ENCODE results near the gene MTCL3.
A peak's percentile ranks its signal among the peaks of the same experiment; 100 is the strongest.

The MTCL3 gene

DNA sequence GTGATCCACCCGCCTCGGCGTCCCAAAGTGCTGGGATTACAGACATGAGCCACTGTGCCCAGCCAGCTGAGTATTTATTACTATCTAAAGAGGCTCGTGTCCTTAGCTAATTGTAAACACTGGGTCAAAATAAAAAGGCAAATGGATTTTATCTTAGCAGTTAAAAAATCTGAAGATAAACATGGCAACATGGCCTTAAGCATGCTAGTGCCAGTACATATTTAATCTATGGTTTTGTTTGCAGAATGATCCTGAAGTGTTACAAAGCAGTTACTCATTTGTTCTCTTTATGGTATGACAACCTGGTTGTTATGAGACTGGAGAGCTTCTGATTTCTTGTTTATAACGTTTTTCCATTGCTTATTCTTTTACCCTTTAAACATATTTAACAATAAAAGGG lies 56.1 kb downstream of the MTCL3 start:
- Histone ChIP-seq H3K4me1 (ENCODE audit: control extremely low read depth in 1 of 4, control insufficient read depth in 4 of 4, insufficient read depth in 4 of 4, low read length in 3 of 4) (peaks cover 0 to 2% (median 0%) of the 10 kb centered on the region in 4 experiments), H3K27me3 (replicated peaks in 2 of 5; ENCODE audit: control insufficient read depth in 4 of 5, insufficient read depth in 5 of 5, low read length in 4 of 5) (no peaks in the 10 kb centered on the region), H3K4me3 (ENCODE audit: control insufficient read depth in 1 of 7, extremely low read depth in 1 of 7, insufficient read depth in 4 of 7, low read depth in 2 of 7, low read length in 6 of 7) (no peak overlapping the region), H3K27ac (ENCODE audit: insufficient read depth in 1 of 2, low read depth in 1 of 2, low read length in 2 of 2, poor library complexity in 1 of 2, severe bottlenecking in 2 of 2) (no peak overlapping the region), H3K36me3 (ENCODE audit: control insufficient read depth in 4 of 4, insufficient read depth in 4 of 4, low read length in 3 of 4) (no peaks in the 10 kb centered on the region), H3K9me3 (ENCODE audit: control extremely low read depth in 1 of 5, control insufficient read depth in 4 of 5, insufficient read depth in 2 of 5, low read depth in 1 of 5, low read length in 4 of 5) (no peaks in the 10 kb centered on the region)
- ChIA-PET CTCF (interaction anchor here (0.8 to 2.2 kb wide), 6 partner anchors 11 to 161 kb away, joined by 3 to 7 read pairs (median 4); no protein-coding TSS in a partner anchor), POLR2A (no interaction called here)
- DNase-seq: no peak
- WGBS (ENCODE audit: insufficient coverage): 100% methylated on average over 4 of the region's 5 CpGs

DNA sequence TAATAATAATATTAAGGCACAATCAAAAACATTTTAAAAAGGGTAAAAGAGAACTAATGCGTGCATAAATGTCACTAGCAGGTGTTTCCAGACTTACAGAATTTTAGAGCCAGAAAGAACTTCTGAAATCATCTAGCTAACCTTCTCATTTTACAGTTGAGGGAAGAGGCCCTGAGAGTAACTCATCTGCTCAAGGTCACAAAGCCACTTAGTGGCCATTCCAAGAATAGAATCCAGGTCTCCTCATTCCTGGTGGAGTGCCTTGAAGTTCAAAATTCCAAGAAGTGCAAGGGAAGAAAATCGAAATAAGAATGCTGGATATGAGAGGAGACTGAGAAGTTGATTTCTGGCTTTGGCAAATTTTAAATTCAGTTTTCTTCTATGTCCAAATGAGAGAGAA lies 56.8 kb downstream of the MTCL3 start:
- 100% methylated on average over 2 of the region's 2 CpGs for WGBS (ENCODE audit: insufficient coverage)
- POLR2A ChIA-PET: no interaction called here
- no peaks in the 10 kb centered on the region for H3K36me3 ChIP-seq (ENCODE audit: control insufficient read depth in 4 of 4, insufficient read depth in 4 of 4, low read length in 3 of 4)
- no peaks in the 10 kb centered on the region for H3K9me3 ChIP-seq (ENCODE audit: control extremely low read depth in 1 of 5, control insufficient read depth in 4 of 5, insufficient read depth in 2 of 5, low read depth in 1 of 5, low read length in 4 of 5)
- no peak for DNase-seq
- peaks cover 0 to 5% (median 2%) of the 10 kb centered on the region in 4 experiments for H3K4me1 ChIP-seq (ENCODE audit: control extremely low read depth in 1 of 4, control insufficient read depth in 4 of 4, insufficient read depth in 4 of 4, low read length in 3 of 4)
- no peak overlapping the region for H3K27ac ChIP-seq (ENCODE audit: insufficient read depth in 1 of 2, low read depth in 1 of 2, low read length in 2 of 2, poor library complexity in 1 of 2, severe bottlenecking in 2 of 2)
- no peak overlapping the region for H3K4me3 ChIP-seq (ENCODE audit: control insufficient read depth in 1 of 7, extremely low read depth in 1 of 7, insufficient read depth in 4 of 7, low read depth in 2 of 7, low read length in 6 of 7)
- H3K27me3 ChIP-seq (replicated peaks in 2 of 5; ENCODE audit: control insufficient read depth in 4 of 5, insufficient read depth in 5 of 5, low read length in 4 of 5): no peaks in the 10 kb centered on the region
- CTCF ChIA-PET: interaction anchor here (0.8 to 2.2 kb wide), 3 partner anchors 10 to 158 kb away, joined by 3 to 7 read pairs (median 4); no protein-coding TSS in a partner anchor

DNA sequence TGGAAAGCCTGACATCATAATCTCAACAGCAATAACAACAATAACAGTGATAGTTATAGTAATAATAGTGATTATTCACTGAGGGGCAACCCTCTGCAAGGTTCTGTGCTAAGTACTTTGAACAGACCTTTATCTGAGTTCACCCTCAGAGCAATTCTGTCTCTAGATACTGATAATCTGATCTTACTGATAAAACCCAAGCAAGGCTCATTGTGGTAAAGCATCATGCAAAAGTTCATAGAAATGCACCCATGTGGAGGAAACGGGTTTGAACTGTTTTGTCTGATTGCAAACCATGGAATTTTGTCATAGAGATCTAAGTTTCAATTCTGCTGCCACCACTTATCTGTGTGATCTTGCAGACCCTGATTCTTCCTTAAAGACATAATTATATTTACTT lies 58.7 kb downstream of the MTCL3 start:
- H3K27ac ChIP-seq (ENCODE audit: insufficient read depth in 1 of 2, low read depth in 1 of 2, low read length in 2 of 2, poor library complexity in 1 of 2, severe bottlenecking in 2 of 2): no peak overlapping the region
- POLR2A ChIA-PET: no interaction called here
- CTCF ChIA-PET: interaction anchor here (0.8 to 1.7 kb wide), 3 partner anchors 20 to 157 kb away, joined by 3 to 4 read pairs (median 4); no protein-coding TSS in a partner anchor
- no peaks in the 10 kb centered on the region for H3K36me3 ChIP-seq (ENCODE audit: control insufficient read depth in 4 of 4, insufficient read depth in 4 of 4, low read length in 3 of 4)
- H3K4me1 ChIP-seq (ENCODE audit: control extremely low read depth in 1 of 4, control insufficient read depth in 4 of 4, insufficient read depth in 4 of 4, low read length in 3 of 4): peaks cover 0 to 10% (median 7%) of the 10 kb centered on the region in 4 experiments
- WGBS (ENCODE audit: insufficient coverage): no CpG with 5 or more reads among the region's 1 CpG
- no peaks in the 10 kb centered on the region for H3K9me3 ChIP-seq (ENCODE audit: control extremely low read depth in 1 of 5, control insufficient read depth in 4 of 5, insufficient read depth in 2 of 5, low read depth in 1 of 5, low read length in 4 of 5)
- peak; percentile 8 to 64 (median 48) for DNase-seq
- no peaks in the 10 kb centered on the region for H3K27me3 ChIP-seq (replicated peaks in 2 of 5; ENCODE audit: control insufficient read depth in 4 of 5, insufficient read depth in 5 of 5, low read length in 4 of 5)
- H3K4me3 ChIP-seq (ENCODE audit: control insufficient read depth in 1 of 7, extremely low read depth in 1 of 7, insufficient read depth in 4 of 7, low read depth in 2 of 7, low read length in 6 of 7): no peak overlapping the region

DNA sequence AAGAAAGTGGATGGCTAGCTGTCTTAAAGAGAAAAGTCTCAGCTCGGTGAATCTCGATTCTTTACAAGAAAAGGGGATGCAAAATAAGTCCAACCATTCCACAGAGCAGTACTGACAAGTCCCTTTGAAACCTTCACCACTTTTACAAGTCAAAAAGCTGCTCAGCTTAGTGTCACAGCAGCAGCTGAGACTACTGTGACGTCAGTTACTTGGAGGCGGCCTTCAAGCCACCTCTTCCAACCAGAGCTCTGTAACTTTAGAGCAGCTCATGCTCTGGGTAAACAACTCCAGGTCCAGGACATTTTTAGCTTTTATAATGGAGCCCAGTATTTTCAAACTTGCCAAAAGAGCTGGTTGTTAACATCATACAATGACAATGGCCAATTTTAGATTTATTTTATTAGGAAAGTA lies 59.9 kb downstream of the MTCL3 start, which contains the start of gene KIAA0408:
KIAA0408 (minus strand) TSS at position 159 of the 411 bp plus-strand sequence. CDS start 5,408 bp downstream, outside the sequence.
- no peak for DNase-seq
- peaks cover 0 to 10% (median 7%) of the 10 kb centered on the region in 4 experiments for H3K4me1 ChIP-seq (ENCODE audit: control extremely low read depth in 1 of 4, control insufficient read depth in 4 of 4, insufficient read depth in 4 of 4, low read length in 3 of 4)
- WGBS (ENCODE audit: insufficient coverage): 90% methylated on average over 4 of the region's 4 CpGs
- H3K36me3 ChIP-seq (ENCODE audit: control insufficient read depth in 4 of 4, insufficient read depth in 4 of 4, low read length in 3 of 4): no peaks in the 10 kb centered on the region
- H3K27me3 ChIP-seq (replicated peaks in 2 of 5; ENCODE audit: control insufficient read depth in 4 of 5, insufficient read depth in 5 of 5, low read length in 4 of 5): no peaks in the 10 kb centered on the region
- H3K4me3 ChIP-seq (ENCODE audit: control insufficient read depth in 1 of 7, extremely low read depth in 1 of 7, insufficient read depth in 4 of 7, low read depth in 2 of 7, low read length in 6 of 7): no peak within 1 kb of the TSS
- POLR2A ChIA-PET: no interaction called here
- H3K9me3 ChIP-seq (ENCODE audit: control extremely low read depth in 1 of 5, control insufficient read depth in 4 of 5, insufficient read depth in 2 of 5, low read depth in 1 of 5, low read length in 4 of 5): no peaks in the 10 kb centered on the region
- no peak within 1 kb of the TSS for H3K27ac ChIP-seq (ENCODE audit: insufficient read depth in 1 of 2, low read depth in 1 of 2, low read length in 2 of 2, poor library complexity in 1 of 2, severe bottlenecking in 2 of 2)
- CTCF ChIA-PET: interaction anchor here (1.3 to 2.0 kb wide), 4 partner anchors 21 to 155 kb away, joined by 4 to 5 read pairs (median 4); no protein-coding TSS in a partner anchor

DNA sequence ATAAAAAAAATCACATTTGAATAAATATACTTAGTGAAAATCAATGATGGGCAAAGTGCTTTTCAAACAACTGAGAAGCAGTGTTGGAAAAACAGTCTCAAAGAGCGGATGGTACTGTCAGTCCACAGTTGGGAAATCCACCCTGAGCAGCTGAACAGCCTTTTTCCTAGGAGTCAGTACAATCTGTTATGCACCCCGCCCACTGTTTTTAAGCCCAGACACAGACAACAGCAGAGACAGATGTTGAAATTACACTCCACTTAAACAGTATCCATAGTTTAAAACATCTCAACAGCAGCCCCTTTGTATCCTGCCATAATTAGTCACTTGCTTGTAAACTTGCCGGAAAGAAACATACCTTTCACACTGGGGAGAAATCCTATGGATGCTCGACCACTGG lies 60.3 kb downstream of the MTCL3 start:
- peaks cover 0 to 10% (median 7%) of the 10 kb centered on the region in 4 experiments for H3K4me1 ChIP-seq (ENCODE audit: control extremely low read depth in 1 of 4, control insufficient read depth in 4 of 4, insufficient read depth in 4 of 4, low read length in 3 of 4)
- no peak overlapping the region for H3K4me3 ChIP-seq (ENCODE audit: control insufficient read depth in 1 of 7, extremely low read depth in 1 of 7, insufficient read depth in 4 of 7, low read depth in 2 of 7, low read length in 6 of 7)
- no peaks in the 10 kb centered on the region for H3K27me3 ChIP-seq (replicated peaks in 2 of 5; ENCODE audit: control insufficient read depth in 4 of 5, insufficient read depth in 5 of 5, low read length in 4 of 5)
- no peaks in the 10 kb centered on the region for H3K9me3 ChIP-seq (ENCODE audit: control extremely low read depth in 1 of 5, control insufficient read depth in 4 of 5, insufficient read depth in 2 of 5, low read depth in 1 of 5, low read length in 4 of 5)
- no peak overlapping the region for H3K27ac ChIP-seq (ENCODE audit: insufficient read depth in 1 of 2, low read depth in 1 of 2, low read length in 2 of 2, poor library complexity in 1 of 2, severe bottlenecking in 2 of 2)
- WGBS (ENCODE audit: insufficient coverage): 98% methylated on average over 4 of the region's 4 CpGs
- CTCF ChIA-PET: interaction anchor here (1.6 to 2.0 kb wide), 3 partner anchors 80 to 155 kb away, joined by 4 to 5 read pairs (median 4); no protein-coding TSS in a partner anchor
- POLR2A ChIA-PET: no interaction called here
- no peak for DNase-seq
- no peaks in the 10 kb centered on the region for H3K36me3 ChIP-seq (ENCODE audit: control insufficient read depth in 4 of 4, insufficient read depth in 4 of 4, low read length in 3 of 4)

DNA sequence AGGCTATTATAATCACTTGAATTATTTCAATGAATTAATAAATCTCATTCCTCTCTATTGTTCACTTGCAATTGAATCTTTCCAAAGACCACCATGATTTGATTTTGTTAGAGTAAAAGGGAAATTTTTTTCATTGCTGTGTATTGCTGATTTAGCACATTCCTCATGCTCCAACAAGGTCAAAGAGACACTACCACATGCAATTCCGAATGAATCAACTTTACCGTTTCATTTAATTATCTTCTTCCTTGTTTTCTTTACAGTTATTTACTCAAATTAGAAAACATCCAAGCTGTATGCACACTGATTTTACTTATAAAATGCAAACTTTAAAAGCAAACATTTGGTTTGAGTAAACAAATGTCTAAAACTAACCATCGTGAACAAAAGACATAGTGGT lies 60.9 kb downstream of the MTCL3 start:
- Histone ChIP-seq H3K4me1 (ENCODE audit: control extremely low read depth in 1 of 4, control insufficient read depth in 4 of 4, insufficient read depth in 4 of 4, low read length in 3 of 4) (peaks cover 0 to 10% (median 7%) of the 10 kb centered on the region in 4 experiments), H3K36me3 (ENCODE audit: control insufficient read depth in 4 of 4, insufficient read depth in 4 of 4, low read length in 3 of 4) (no peaks in the 10 kb centered on the region), H3K9me3 (ENCODE audit: control extremely low read depth in 1 of 5, control insufficient read depth in 4 of 5, insufficient read depth in 2 of 5, low read depth in 1 of 5, low read length in 4 of 5) (no peaks in the 10 kb centered on the region), H3K27me3 (replicated peaks in 2 of 5; ENCODE audit: control insufficient read depth in 4 of 5, insufficient read depth in 5 of 5, low read length in 4 of 5) (no peaks in the 10 kb centered on the region), H3K4me3 (ENCODE audit: control insufficient read depth in 1 of 7, extremely low read depth in 1 of 7, insufficient read depth in 4 of 7, low read depth in 2 of 7, low read length in 6 of 7) (no peak overlapping the region), H3K27ac (ENCODE audit: insufficient read depth in 1 of 2, low read depth in 1 of 2, low read length in 2 of 2, poor library complexity in 1 of 2, severe bottlenecking in 2 of 2) (no peak overlapping the region)
- 92% methylated on average over 2 of the region's 3 CpGs for WGBS (ENCODE audit: insufficient coverage)
- POLR2A ChIA-PET: no interaction called here
- CTCF ChIA-PET: interaction anchor here (1.6 to 2.0 kb wide), 2 partner anchors 80 to 82 kb away, joined by 4 to 5 read pairs; no protein-coding TSS in a partner anchor
- DNase-seq: no peak

DNA sequence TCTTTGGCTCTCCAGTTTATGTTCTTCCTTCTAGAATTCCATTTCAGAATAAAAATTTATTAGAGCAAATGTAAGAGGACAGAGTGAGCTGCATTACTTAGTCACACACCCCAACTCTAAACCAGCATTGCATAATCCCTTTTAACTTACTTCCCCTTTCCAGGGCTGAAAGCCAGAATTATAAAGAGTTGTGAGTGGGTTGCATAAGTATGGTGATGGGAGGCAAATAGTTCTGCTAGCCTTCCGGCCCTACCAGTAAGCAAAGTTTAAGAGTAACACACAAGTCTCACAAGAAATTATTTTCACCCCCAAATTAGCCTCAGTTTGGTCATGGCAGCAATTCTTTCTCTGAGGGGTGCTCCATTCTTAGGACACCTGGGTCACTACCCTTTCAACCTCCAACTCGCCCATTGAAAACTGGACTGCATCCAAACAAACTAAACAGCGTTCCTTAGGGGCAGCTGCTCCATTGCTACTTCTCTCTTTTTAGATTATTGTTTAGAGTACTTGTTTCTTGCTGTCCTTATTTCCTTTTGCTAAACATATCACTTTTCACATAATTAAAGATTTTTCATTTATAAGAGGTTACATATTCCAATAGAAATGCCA lies 61.6 kb downstream of the MTCL3 start:
- no peaks in the 10 kb centered on the region for H3K27me3 ChIP-seq (replicated peaks in 2 of 5; ENCODE audit: control insufficient read depth in 4 of 5, insufficient read depth in 5 of 5, low read length in 4 of 5)
- peak overlapping the region in 1 of 7 experiments; percentile 12 for H3K4me3 ChIP-seq (ENCODE audit: control insufficient read depth in 1 of 7, extremely low read depth in 1 of 7, insufficient read depth in 4 of 7, low read depth in 2 of 7, low read length in 6 of 7)
- H3K36me3 ChIP-seq (ENCODE audit: control insufficient read depth in 4 of 4, insufficient read depth in 4 of 4, low read length in 3 of 4): no peaks in the 10 kb centered on the region
- no peak overlapping the region for H3K27ac ChIP-seq (ENCODE audit: insufficient read depth in 1 of 2, low read depth in 1 of 2, low read length in 2 of 2, poor library complexity in 1 of 2, severe bottlenecking in 2 of 2)
- 50% methylated on average over 1 of the region's 3 CpGs for WGBS (ENCODE audit: insufficient coverage)
- no peaks in the 10 kb centered on the region for H3K9me3 ChIP-seq (ENCODE audit: control extremely low read depth in 1 of 5, control insufficient read depth in 4 of 5, insufficient read depth in 2 of 5, low read depth in 1 of 5, low read length in 4 of 5)
- peaks cover 0 to 10% (median 7%) of the 10 kb centered on the region in 4 experiments for H3K4me1 ChIP-seq (ENCODE audit: control extremely low read depth in 1 of 4, control insufficient read depth in 4 of 4, insufficient read depth in 4 of 4, low read length in 3 of 4)
- DNase-seq: peak; percentile 67 to 91 (median 89)
- ChIA-PET CTCF (interaction anchor here (1.0 kb wide), 1 partner anchor 8 kb away, joined by 3 read pairs; no protein-coding TSS in a partner anchor), POLR2A (no interaction called here)

Measured in common myeloid progenitor, CD34-positive (primary cell).